Neural cell (in vitro differentiated cells): ENCODE measurements around the gene WTAP. TPM values are rescaled to one million over a fixed set of nuclear protein-coding genes. Genes with fewer than 3 reads are reported as not detected.
"Not testable (repeated sequence)": the region's sequence is repeated elsewhere in the genome, so short reads cannot be mapped to it uniquely, and the experiment has no call there.

Experiments
- H2AFZ ChIP-seq: fragments of 200-600, 300-800 bp; sonication (generic), shearing (Covaris generic); 2 replicates; pipeline ENCODE4 v1.6.0; 2014; ENCODE audit warnings: low read depth, mild to moderate bottlenecking, antibody characterized with exemption, low read length, moderate library complexity
- H3F3A ChIP-seq: fragments of 200-600 bp; shearing (Covaris generic); 2 replicates; pipeline ENCODE4 v1.6.1; 2016; ENCODE audit warnings: mild to moderate bottlenecking, moderate library complexity, mixed read lengths, antibody characterized with exemption, low read length; ENCODE audit not compliant: insufficient read depth, poor library complexity, severe bottlenecking
- H3K27ac ChIP-seq: fragments of 200-600, 300-800 bp; sonication (generic), shearing (Covaris generic); 2 replicates; pipeline ENCODE4 v1.5.1; 2014; ENCODE audit warnings: mild to moderate bottlenecking, low read length, moderate library complexity
- H3K27me3 ChIP-seq: fragments of 300-800, 200-600 bp; sonication (generic), shearing (Covaris generic); 2 replicates; pipeline ENCODE4 v1.6.0; 2014; ENCODE audit warnings: mild to moderate bottlenecking, low read depth, low read length, moderate library complexity; ENCODE audit not compliant: insufficient read depth
- H3K36me3 ChIP-seq: fragments of 300-800, 200-600 bp; sonication (generic), shearing (Covaris generic); 2 replicates; pipeline ENCODE4 v1.5.1; 2014; ENCODE audit warnings: mild to moderate bottlenecking, antibody characterized with exemption, low read length, moderate library complexity; ENCODE audit not compliant: insufficient read depth
- H3K4me2 ChIP-seq: fragments of 300-800, 200-600 bp; sonication (generic), shearing (Covaris generic); 2 replicates; pipeline ENCODE4 v1.6.0; 2014; ENCODE audit warnings: mild to moderate bottlenecking, low read length
- H3K4me3 ChIP-seq: fragments of 300-800, 200-600 bp; sonication (generic), shearing (Covaris generic); 2 replicates; pipeline ENCODE4 v1.5.1; 2014; ENCODE audit warnings: mild to moderate bottlenecking, low read length, moderate library complexity
- H3K79me2 ChIP-seq: fragments of 200-600 bp; shearing (Covaris generic); replicated peaks from 2 replicates; pipeline ENCODE4 v1.6.0; 2014; ENCODE audit warnings: mild to moderate bottlenecking, low read length, moderate library complexity; ENCODE audit not compliant: insufficient read depth
- H3K9ac ChIP-seq: fragments of 300-800, 200-600 bp; sonication (generic), shearing (Covaris generic); 2 replicates; pipeline ENCODE4 v1.6.1; 2016; ENCODE audit warnings: mild to moderate bottlenecking, low read length, mixed read lengths
- H3K9me2 ChIP-seq: fragments of 200-600 bp; shearing (Covaris generic); 2 replicates; pipeline ENCODE4 v1.6.1; 2016; ENCODE audit warnings: mild to moderate bottlenecking, low read length, mixed read lengths; ENCODE audit not compliant: insufficient read depth
- H3K9me3 ChIP-seq: fragments of 200-600, 300-800 bp; sonication (generic), shearing (Covaris generic); 2 replicates; pipeline ENCODE4 v1.6.1; 2016; ENCODE audit warnings: mild to moderate bottlenecking, mixed run types, low read length, moderate library complexity, mixed read lengths
- H4K20me1 ChIP-seq: fragments of 200-600 bp; shearing (Covaris generic); 2 replicates; pipeline ENCODE4 v1.6.1; 2016; ENCODE audit warnings: mild to moderate bottlenecking, mixed run types; ENCODE audit not compliant: insufficient read depth
- EP300 ChIP-seq: fragments of 450-650 bp; conservative IDR thresholded peaks from 2 replicates; pipeline ENCODE4 v1.6.1; 2014; ENCODE audit warnings: antibody characterized with exemption, mild to moderate bottlenecking, moderate library complexity; ENCODE audit not compliant: poor library complexity, severe bottlenecking
- EZH2 ChIP-seq: fragments of 200-600, 300-800 bp; shearing (Covaris generic), sonication (generic); IDR thresholded peaks from 2 replicates; pipeline ENCODE4 v1.6.1; 2014; ENCODE audit warnings: antibody characterized with exemption, low read length, borderline replicate concordance, mild to moderate bottlenecking; ENCODE audit not compliant: insufficient read depth, poor library complexity, severe bottlenecking
- MXI1 ChIP-seq: fragments of 450-650 bp; conservative IDR thresholded peaks from 2 replicates; pipeline ENCODE4 v1.6.1; 2014; ENCODE audit warnings: antibody characterized with exemption, mild to moderate bottlenecking; ENCODE audit not compliant: poor library complexity, severe bottlenecking
- POLR2AphosphoS5 ChIP-seq: IDR thresholded peaks from 2 replicates; pipeline ENCODE4 v1.6.1; 2012
- RAD21 ChIP-seq: fragments of 450-650 bp; conservative IDR thresholded peaks from 2 replicates; pipeline ENCODE4 v1.6.1; 2014; ENCODE audit warnings: antibody characterized with exemption, mild to moderate bottlenecking, moderate library complexity
- SMC3 ChIP-seq: fragments of 450-650 bp; conservative IDR thresholded peaks from 2 replicates; pipeline ENCODE4 v1.6.1; 2014; ENCODE audit warnings: antibody characterized with exemption, mild to moderate bottlenecking, moderate library complexity; ENCODE audit not compliant: poor library complexity
- TAF1 ChIP-seq: IDR thresholded peaks from 2 replicates; pipeline ENCODE4 v1.6.1; 2012; ENCODE audit warnings: low read depth
- polyA plus RNA-seq: library from polyadenylated mRNA; depleted of rRNA; stranded (reverse); fragments of >200 nt; gene quantifications from 2 replicates; pipeline ENCODE4 v1.2.3, GENCODE V29; 2014
- TF ChIP-seq, protein P1 (sequence below): fragments of 450-650 bp; IDR thresholded peaks from 2 replicates; pipeline ENCODE4 v1.5.1; 2014; ENCODE audit warnings: antibody characterized with exemption, mild to moderate bottlenecking, moderate library complexity; ENCODE audit not compliant: poor library complexity, severe bottlenecking
- TF ChIP-seq, protein P2 (sequence below): IDR thresholded peaks from 2 replicates; pipeline ENCODE4 v1.6.1; 2012; ENCODE audit warnings: borderline replicate concordance

The WTAP gene
- polyA plus RNA-seq, 1 donor from 2014 or later, result 94.1 TPM

DNA sequence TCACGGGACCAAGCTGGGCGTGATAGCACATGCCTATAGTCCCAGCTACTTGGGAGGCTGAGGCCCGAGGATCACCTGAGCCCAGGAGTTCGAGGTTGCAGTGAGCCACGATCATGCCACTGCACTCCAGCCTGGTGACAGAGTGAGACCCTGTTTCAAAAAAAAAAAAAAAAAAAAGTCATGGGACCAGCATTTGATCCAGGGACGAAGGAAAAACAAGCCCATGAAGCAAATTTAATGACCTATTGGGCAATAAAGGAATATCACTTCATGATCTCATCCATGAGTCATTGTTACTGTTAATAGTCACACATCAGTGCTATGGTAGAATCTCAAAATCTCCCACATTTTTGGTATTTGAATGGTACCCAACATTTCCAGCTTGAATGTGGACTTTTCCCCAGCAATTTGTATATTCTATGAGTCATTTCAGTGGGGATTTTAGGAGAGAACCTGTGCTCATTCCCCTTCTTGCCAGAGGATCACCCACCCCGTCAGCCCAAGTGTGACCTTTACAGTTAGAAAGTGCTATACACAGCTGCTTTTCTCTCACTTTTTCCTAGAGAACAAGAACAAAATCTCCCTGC, 25.8 kb upstream of the WTAP start:
- Histone ChIP-seq H3K4me2 (no peak overlapping the region), H3K9ac (no peak overlapping the region), H3K27ac (no peak overlapping the region)

DNA sequence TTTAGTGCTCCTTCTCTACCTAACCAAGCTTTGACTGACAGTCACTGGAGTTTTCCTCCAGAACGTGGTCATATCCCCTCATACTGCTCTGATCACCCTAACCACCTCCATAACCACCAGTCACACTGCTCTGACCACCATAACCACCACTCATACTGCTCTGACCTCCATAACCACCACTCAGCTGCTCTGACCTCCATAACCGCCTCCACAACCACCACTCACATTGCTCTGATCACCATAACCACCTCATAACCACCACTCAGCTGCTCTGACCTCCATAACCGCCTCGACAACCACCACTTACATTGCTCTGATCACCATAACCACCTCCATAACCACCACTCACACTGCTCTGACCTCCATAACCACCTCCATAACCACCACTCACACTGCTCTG, 16.7 kb upstream of the WTAP start:
- not testable (repeated sequence) for H3K9ac ChIP-seq, H4K20me1 ChIP-seq, H3K4me2 ChIP-seq, H3K79me2 ChIP-seq, H3K27ac ChIP-seq, H3K4me3 ChIP-seq, H3K9me3 ChIP-seq, H2AFZ ChIP-seq, H3K27me3 ChIP-seq, H3K9me2 ChIP-seq, H3K36me3 ChIP-seq, H3F3A ChIP-seq

More for the DNA sequence above, 25.8 kb upstream of the WTAP start:
- Histone ChIP-seq H4K20me1 (no peaks in the 10 kb centered on the region), H3K79me2 (no peaks in the 10 kb centered on the region), H3K27me3 (no peaks in the 10 kb centered on the region), H2AFZ (no peak overlapping the region), H3F3A (no peaks in the 10 kb centered on the region), H3K9me3 (no peaks in the 10 kb centered on the region), H3K9me2 (no peaks in the 10 kb centered on the region), H3K4me3 (no peak overlapping the region), H3K36me3 (no peaks in the 10 kb centered on the region)
- TF ChIP-seq POLR2AphosphoS5 (no peak), EP300 (no peak), RAD21 (no peak), EZH2 (no peak), TAF1 (no peak), SMC3 (no peak), MXI1 (no peak)
- TF ChIP-seq, protein P1, sequence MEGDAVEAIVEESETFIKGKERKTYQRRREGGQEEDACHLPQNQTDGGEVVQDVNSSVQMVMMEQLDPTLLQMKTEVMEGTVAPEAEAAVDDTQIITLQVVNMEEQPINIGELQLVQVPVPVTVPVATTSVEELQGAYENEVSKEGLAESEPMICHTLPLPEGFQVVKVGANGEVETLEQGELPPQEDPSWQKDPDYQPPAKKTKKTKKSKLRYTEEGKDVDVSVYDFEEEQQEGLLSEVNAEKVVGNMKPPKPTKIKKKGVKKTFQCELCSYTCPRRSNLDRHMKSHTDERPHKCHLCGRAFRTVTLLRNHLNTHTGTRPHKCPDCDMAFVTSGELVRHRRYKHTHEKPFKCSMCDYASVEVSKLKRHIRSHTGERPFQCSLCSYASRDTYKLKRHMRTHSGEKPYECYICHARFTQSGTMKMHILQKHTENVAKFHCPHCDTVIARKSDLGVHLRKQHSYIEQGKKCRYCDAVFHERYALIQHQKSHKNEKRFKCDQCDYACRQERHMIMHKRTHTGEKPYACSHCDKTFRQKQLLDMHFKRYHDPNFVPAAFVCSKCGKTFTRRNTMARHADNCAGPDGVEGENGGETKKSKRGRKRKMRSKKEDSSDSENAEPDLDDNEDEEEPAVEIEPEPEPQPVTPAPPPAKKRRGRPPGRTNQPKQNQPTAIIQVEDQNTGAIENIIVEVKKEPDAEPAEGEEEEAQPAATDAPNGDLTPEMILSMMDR, result no peak
- TF ChIP-seq, protein P2, sequence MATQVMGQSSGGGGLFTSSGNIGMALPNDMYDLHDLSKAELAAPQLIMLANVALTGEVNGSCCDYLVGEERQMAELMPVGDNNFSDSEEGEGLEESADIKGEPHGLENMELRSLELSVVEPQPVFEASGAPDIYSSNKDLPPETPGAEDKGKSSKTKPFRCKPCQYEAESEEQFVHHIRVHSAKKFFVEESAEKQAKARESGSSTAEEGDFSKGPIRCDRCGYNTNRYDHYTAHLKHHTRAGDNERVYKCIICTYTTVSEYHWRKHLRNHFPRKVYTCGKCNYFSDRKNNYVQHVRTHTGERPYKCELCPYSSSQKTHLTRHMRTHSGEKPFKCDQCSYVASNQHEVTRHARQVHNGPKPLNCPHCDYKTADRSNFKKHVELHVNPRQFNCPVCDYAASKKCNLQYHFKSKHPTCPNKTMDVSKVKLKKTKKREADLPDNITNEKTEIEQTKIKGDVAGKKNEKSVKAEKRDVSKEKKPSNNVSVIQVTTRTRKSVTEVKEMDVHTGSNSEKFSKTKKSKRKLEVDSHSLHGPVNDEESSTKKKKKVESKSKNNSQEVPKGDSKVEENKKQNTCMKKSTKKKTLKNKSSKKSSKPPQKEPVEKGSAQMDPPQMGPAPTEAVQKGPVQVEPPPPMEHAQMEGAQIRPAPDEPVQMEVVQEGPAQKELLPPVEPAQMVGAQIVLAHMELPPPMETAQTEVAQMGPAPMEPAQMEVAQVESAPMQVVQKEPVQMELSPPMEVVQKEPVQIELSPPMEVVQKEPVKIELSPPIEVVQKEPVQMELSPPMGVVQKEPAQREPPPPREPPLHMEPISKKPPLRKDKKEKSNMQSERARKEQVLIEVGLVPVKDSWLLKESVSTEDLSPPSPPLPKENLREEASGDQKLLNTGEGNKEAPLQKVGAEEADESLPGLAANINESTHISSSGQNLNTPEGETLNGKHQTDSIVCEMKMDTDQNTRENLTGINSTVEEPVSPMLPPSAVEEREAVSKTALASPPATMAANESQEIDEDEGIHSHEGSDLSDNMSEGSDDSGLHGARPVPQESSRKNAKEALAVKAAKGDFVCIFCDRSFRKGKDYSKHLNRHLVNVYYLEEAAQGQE, result no peak

DNA sequence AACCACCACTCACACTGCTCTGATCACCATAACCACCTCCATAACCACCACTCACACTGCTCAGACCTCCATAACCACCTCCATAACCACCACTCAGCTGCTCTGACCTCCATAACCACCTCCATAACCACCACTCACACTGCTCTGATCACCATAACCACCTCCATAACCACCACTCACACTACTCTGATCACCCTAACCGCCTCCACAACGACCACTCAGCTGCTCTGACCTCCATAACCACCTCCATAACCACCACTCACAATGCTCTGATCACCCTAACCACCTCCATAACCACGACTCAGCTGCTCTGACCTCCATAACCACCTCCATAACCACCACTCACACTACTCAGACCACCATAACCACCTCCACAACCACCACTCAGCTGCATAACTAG, 14.9 kb upstream of the WTAP start:
- H3K4me2 ChIP-seq, H3K9ac ChIP-seq, H3F3A ChIP-seq, H3K79me2 ChIP-seq, H3K9me2 ChIP-seq, H3K4me3 ChIP-seq, H3K27me3 ChIP-seq, H2AFZ ChIP-seq, H3K9me3 ChIP-seq, H3K36me3 ChIP-seq, H3K27ac ChIP-seq, H4K20me1 ChIP-seq: not testable (repeated sequence)
